HG03442 (cell line): ENCODE measurements around the gene SH3BP5L.

Experiments used
- ATAC-seq: cut with Tn5 transposase; IDR thresholded peaks from one replicate; pipeline ENCODE4 v1.9.1; 2021; ENCODE audit warnings: mild to moderate bottlenecking, moderate library complexity; ENCODE audit not compliant: unreplicated experiment

SH3BP5L gene

GRCh38 chr1:248852481-248853405 is 27.0 kb upstream of the SH3BP5L start:
- no peak for ATAC-seq

DNA sequence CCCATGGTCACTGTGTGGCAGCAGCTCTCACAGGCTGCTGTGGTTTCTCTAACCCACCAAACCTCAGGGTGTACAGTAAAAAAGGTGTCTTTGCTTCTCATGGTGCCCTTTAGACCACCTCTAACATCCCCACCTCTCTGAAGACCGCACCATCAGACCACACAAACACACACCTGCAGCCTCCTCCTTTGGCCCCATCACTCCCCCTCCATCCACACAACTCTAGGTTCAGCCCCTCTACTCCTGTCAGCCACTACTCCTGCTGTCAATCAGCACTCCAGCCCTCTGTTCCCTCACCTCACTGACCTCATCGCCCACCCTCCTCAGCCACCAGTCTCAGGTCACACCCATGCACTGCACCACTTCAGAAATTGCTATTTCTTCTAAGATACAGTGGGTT is 25.7 kb upstream of the SH3BP5L start:
- ATAC-seq = no peak

GRCh38 chr1:248850536-248851251 is 25.0 kb upstream of the SH3BP5L start:
- ATAC-seq = no peak

DNA sequence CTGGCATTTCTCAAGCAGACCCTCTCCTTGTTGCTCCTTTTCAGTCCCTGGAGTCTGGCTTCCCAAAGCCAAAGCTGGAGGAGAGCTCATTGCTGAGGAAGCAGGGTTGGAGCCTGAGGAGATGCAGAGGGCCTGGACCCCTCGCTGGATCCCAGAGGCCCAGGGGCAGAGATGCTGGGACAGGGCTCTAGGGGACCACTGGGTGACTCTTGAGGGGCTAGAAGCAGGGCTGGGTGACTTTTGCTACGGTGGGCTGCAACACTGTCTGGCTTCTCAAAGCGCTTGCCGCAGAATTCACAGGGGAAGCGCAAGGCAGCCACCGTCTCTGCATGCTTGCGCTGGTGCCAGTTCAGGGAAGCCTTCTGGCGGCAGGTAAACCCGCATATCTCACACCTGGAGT is 24.4 kb upstream of the SH3BP5L start:
- no peak for ATAC-seq

GRCh38 chr1:248849637-248850036 is 23.9 kb upstream of the SH3BP5L start:
- no peak for ATAC-seq

DNA sequence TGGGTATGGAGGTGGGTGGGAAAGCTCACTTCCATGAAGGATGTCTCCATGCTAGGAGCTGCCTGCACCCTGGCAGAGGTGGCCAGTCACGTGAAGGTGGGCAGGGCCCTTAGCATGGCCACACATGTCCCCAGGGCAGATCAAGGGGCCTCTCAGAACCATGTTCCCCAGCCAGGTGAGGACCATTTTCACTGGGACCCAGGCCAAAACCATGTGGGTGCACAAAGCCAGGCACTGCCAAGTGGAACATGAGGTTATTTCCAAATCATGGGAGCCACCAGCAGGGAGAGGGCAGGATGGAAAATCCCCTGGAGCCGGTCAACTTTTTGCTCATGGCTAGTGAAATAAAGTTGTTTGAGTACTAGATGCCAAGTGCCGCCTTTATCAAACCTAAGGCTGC is 23.4 kb upstream of the SH3BP5L start:
- no peak for ATAC-seq

DNA sequence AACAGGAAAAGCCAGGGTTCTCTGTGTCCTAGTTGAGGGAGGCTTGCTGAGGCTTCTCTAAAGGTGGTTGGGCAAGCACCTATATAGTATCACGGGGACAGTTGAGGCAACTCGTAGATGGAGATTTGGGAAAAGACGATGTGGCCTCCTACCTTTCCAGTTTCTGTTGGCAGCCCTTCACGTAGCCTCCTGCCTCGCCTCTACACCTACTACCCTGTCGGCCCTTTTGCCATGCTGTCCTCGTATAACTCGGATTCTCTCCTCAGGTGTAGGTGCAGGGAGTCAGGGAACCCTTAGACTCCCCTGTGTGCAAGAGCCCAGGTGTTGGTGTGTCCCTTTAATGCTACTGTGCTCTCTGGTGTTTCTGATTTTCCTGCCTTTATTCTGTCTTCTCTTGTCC is 22.9 kb upstream of the SH3BP5L start:
- ATAC-seq = no peak

- ATAC-seq = no peak
Measured at GRCh38 chr1:248847956-248848561, 22.3 kb upstream of the SH3BP5L start.

GRCh38 chr1:248847181-248847955 is 21.7 kb upstream of the SH3BP5L start:
- ATAC-seq = no peak

DNA sequence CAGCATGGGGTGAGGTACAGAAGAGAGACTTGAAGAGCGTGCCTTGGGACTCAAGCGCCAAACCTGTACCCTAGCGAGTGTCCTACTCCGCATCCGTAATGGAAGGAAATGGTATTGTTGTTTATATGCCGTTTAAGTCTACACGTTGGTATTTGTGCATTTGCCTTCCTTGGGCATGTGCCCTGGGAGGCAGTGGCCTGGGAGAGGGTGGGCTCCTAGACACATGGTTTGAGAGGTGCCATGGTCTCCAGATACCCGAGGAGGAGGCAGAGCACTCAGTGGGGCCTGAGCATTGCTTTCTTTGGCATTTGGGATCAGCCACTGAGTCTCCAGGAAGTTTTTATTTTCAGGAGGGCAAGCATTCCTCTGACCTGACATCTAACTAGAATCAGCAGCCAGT is 18.8 kb upstream of the SH3BP5L start:
- ATAC-seq = no peak

DNA sequence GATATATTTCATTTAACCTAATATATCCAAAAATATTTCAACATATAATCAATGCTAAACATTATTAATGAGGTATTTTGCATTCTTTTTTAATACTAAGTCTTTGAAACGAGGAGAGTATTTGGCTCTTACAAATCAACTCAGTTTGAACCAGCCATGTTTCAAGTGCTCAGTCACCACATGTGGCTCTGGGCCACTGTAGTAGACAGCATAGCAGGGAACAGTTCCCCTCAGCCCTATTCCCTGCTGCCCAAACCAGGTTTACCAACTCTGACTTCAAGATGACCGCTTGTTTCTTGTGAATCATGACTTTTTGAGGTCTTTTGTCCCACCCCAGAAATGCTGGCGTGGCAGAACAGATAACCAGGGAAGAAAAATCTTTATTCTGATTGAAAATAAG is 18.0 kb upstream of the SH3BP5L start:
- ATAC-seq = no peak

GRCh38 chr1:248842781-248843331 is 17.1 kb upstream of the SH3BP5L start:
- ATAC-seq = peak; percentile 47

DNA sequence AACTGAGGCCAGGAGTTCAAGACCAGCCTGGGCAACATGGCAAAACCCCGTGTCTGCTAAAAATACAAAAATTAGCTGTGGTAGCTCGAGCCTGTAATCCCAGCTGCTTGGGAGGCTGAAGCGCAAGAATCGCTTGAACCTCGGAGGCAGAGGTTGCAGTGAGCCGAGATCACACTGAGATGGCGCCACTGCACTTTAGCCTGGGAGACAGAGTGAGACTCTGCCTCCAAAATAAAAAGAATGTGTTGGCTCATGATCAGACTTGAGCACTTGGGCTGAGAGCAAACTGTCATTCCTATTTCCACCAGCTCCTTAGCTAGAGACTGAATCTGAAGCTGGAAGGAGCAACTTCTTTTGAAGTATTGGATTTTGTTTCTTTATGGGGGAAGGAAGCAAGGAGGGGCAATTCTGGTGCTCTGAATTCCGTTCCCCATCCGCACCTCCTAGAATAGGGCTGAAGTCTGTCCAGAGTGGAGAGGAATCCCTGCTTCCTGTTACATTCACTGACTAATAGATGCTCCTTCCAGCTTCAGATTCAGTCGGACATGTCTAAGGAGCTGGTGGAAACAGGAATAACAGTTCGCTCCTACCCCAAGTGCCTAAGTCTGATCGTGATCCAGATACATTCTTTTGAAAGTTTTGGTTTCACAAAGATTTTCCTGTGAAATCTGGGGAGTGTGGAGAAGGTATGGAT is 16.1 kb upstream of the SH3BP5L start:
- ATAC-seq = no peak

GRCh38 chr1:248840946-248841345 is 15.2 kb upstream of the SH3BP5L start:
- no peak for ATAC-seq

GRCh38 chr1:248839168-248839555 is 13.4 kb upstream of the SH3BP5L start:
- ATAC-seq = no peak

DNA sequence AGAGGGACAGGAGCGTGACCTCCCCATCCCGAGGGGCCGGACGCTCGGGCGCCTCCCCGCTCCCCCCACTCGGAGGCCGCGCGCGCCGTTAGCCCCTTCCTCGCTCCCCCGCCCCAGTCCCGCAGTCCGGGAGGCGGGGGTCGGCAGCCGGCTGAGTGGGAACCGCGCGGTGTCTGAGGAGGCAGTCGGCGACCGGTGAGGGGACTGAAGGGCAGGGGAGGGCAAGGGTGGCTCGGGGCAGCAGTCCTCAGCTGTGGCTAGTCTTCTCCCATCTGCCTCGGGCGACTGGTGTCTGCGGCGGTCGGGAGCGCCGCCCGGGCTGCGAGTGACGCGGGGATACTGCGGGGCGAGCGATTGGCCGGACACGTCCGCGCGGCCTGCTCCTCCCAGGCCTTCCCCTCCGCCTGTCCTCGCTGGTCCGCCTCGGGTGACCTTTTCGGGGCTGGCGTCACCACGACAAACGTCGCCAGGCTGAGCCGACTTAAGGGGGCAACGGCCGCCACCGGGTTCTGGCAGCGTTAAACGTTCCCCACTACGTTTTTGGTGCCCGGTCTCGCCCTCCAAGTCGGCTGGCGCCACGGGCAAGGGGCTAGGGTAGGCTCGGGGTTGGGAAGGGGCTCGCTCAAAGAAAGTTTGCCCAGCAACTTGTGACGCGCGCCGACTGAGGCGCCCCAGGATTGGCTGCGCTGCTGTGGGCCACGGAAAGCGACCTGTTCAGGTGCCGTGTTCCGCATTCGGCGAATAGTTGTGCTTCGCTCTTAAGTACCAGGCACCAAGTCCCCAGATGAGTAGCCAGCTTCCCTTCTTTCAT is 12.8 kb upstream of the SH3BP5L start:
- ATAC-seq = peak; percentile 48

DNA sequence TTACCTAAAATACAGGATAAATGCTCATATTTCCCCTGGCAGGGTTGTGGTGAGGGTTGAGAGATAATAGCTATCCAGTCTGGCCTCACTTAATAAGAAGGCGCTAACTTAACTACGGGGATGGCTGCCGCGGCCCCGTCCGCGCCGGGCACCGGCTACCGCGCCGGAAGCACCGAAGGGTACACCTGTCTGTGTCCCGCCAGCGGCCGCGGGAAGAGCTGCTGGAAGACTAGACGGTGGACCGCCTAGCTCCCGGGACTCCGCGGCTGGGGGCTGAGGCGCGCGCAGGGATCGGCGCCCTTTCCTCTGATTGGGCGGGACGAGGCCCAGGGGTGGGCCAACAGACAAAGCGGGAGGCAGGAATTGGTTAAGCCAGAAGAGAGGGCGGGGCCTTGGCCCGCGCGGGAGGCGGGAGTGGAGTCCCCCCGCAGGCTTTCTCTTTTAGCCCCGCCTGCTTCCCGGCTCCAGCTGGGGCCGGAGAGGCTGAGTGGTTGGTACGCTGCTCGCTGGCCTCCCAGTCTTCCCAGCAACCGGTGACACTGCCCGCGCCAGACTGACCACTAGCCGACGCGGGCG is 12.2 kb upstream of the SH3BP5L start, which contains the start of gene ZNF672:
Gene ZNF672, plus strand, starts transcription at position 444 of the 576 bp plus-strand sequence. CDS start 9,051 bp downstream, outside the sequence.
- peak; percentile 82 for ATAC-seq

DNA sequence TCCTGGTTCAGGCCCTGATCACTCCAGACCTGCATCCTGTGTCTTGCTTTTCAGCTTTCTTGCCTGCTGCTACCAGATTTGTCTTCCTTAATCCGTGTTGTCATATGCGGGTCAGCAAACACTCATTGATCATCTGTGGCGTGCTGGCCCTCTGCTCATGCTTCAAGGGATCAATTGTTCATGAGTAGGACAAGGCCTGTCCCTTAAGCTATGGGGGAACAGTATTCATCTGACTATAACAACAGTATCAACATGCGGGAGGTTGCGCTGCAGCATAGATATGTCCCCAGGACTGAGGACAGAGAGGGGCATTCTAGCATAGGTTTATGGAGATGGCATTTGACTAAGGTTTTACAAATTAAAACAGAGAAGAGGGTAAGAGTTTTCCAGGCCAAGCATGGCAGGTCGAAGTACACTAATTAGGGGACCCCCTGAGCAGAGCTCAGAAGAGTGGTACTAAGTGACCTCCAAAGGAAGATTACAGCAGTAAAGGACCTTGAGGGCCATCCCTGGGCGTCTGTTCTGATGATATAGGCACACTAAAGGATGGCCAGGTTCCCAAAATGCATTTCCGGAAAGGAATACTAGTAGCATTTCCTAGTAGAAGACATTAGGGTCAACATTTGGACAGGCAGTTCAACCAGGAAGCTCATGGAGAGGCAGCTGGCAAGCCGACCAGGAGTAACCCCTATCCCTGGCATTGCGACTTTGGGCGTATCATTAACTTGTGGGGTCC is 11.5 kb upstream of the SH3BP5L start:
- ATAC-seq = no peak
